GM03348 (cell line): Measurements from ENCODE around the gene TEX261.
"Not testable (repeated sequence)": the region's sequence is repeated elsewhere in the genome, so short reads cannot be mapped to it uniquely, and the experiment has no call there.

Experiments
- DNase-seq: peaks from one replicate; pipeline ENCODE4 v3.0.0; 2012; ENCODE audit warnings: low spot score

TEX261 gene

DNA sequence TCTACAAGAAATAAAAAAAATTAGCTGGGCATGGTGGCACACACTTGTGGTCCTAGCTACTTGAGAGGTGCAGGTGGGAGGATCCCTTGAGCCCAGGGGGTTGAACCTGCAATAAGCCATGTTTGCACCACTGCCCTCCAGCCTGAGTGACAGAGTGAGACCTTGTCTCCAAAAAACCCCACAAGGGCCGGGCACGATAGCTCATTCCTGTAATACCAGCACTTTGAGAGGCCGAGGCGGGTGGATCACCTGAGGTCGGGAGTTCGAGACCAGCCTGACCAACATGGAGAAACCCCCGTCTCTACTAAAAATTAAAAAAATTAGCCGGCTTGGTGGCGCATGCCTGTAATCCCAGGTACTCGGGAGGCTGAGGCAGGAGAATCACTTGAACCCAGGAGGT lies 5.3 kb upstream of the TEX261 start:
- DNase-seq: not testable (repeated sequence)

GRCh38 chr2:70999362-70999761 lies 4.7 kb upstream of the TEX261 start:
- DNase-seq: peak; percentile 1

GRCh38 chr2:70998885-70999284 lies 4.2 kb upstream of the TEX261 start:
- not testable (repeated sequence) for DNase-seq

DNA sequence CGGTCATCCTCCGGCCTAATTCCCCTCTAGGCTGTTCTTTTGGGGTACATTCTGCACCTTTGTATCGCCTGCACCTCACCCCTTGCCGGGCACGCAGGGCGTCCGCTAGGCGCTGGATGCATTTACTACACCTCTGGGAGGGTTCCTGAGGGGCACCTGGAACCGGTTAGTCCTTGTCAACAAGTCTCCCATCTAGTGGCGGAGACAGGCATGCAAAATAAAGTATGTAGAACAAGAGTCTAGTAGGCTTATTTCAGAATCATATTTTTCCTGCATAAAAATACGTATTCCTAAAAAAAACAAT lies 705 bp upstream of the TEX261 start:
- peak; percentile 41 for DNase-seq

DNA sequence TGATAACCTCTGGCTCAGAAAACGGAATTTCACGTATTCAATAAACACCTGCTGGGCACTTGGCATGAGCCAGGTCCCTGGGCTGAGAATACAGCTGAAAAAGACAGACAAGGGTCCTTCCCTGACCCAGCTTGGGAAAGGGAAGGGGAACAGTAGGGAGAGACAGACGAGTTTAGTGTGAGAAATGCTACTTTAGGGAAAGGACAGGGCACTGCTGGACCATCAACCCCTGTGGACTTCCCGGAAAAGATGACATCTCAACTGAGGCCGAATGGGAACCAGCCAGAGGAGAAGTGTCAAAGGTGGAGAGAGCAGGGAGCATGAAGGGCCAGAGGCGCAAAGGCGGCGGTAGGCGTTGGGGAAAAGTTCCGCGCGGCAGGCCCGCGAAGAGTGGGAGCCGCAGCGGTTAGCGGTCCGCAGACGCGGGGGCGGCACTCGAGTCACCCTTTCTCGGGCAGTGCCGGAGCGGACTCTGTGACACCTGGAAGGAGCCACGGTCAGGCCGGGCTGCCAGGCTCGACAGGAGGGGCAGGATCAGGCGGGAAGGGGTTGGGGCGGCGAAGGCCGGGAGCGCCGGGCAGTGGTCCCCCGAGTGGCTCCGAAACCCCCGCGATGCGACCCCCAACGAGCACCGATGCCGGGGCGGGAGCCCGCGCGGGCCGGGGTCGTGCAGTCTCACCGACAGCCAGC lies 519 bp downstream of the TEX261 start:
- DNase-seq: peak; percentile 64

- peak; percentile 2 for DNase-seq
These were observed 1.5 kb downstream of the TEX261 start for GRCh38 chr2:70992945-70993853.

DNA sequence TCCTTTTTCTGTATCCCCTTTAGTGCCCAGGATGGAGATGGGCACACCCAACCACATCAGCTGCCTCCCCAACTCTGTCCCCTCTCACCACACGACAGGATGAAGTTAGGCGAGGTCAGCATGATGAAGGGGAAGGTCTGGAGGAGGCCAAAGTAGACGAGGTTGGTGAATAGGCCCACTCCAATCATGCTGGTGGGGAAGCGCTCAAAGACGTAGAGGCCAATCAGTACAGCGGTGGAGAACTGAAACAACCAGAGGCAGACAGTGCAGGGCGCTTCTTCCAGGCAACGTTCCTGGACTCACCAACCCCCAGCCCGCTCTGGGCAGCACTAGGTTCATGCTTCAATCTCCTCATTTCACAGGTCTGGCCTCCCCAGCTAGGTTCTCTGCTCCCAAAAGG lies 2.9 kb downstream of the TEX261 start:
- peak; percentile 0 for DNase-seq

GRCh38 chr2:70991142-70991541 lies 3.5 kb downstream of the TEX261 start:
- no peak for DNase-seq

DNA sequence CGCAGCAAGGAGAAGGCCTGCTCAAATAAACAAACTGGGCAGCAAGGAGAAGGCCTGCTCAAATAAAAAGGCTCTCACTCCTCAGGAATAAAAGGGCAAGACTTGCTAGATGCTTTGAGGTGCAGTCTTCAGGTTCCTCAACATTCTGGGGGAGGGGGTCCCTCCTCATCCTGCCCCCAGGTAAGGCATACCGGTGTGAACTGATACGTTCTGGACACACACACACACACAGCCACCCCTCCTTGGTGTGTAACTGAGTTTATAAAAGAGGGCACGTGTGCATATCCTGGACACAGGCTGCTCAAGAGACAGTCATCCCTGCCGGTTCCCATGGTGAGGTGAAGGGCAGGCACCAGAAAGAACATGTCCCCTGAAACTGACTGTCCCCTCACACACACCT lies 4.5 kb downstream of the TEX261 start:
- peak; percentile 1 for DNase-seq

- DNase-seq: peak; percentile 1
These were observed 5.7 kb downstream of the TEX261 start for GRCh38 chr2:70988726-70989648.

GRCh38 chr2:70988151-70988550 lies 6.5 kb downstream of the TEX261 start:
- DNase-seq: peak; percentile 2

DNA sequence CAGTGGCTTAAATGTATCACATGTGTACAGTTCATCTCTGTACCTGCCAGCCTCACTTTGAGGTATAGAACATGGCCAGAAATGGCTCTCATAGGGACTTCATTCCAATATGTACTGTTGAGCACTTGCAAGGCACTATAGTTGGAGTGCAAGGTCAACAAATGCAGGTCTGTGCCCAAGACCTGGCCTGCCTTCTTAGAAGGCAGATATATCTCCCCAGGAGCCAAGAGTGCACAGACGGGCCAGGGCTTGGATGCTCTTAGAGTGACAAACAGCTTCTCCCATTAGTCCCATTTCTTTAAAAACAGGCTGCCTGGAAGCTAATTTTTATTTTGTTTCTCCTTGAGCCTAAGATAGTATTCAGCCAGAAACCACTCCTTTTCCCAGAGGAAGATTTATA lies 7.3 kb downstream of the TEX261 start:
- DNase-seq: no peak

DNA sequence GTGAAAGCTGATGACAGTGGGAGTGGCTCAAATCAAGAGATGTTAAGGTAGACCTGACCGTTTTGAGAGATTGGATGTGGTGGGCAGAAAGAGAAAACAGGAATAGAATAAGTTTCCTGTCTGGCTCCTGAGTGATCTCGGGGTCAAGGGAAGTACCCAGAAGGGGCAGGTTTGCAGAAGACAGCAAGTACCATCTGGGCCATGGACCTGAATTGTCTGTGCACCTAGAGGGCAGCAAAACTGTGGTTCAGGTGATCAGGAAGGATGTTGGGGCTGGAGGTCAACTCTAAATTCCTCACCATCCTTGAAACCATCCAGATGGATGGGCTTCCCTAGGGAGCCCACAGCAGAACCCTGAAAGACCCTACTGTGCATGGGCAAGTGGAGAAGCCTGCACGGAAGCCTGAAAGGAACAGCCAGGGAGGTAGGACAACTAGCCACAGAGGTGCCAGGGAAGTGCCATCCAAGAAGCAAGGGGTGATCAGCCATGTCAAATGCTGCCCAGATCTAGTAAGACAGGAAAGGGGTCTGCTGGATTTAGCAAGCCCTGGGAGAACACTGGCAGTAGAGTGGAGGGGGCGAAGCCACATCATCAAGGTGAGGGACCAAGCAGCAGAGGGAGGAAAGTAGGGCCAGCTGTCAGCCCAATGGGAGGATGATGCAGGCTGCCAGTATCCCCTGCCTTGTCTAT lies 8.0 kb downstream of the TEX261 start:
- DNase-seq: no peak

DNA sequence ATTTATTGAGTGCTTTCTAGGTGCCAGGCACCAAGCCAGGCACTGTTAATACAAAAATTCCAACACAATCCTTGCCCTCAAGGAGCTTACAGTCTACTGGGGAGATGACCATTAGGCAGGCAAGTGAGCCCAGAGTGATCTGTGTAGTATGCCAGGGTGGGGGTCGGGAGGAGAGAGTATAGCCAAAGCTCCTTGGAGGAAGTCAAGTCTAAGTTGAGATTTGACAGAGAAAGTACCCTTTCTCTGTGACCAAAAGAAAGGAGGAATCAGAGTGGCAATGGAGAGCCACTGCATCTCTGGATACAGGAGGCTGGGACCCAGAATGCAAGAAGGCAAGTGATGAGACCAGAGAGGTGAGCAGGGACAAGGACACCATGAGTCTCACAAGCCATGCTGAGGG lies 8.7 kb downstream of the TEX261 start:
- DNase-seq: no peak

- DNase-seq: no peak
These were observed 9.4 kb downstream of the TEX261 start for GRCh38 chr2:70985283-70985688.

DNA sequence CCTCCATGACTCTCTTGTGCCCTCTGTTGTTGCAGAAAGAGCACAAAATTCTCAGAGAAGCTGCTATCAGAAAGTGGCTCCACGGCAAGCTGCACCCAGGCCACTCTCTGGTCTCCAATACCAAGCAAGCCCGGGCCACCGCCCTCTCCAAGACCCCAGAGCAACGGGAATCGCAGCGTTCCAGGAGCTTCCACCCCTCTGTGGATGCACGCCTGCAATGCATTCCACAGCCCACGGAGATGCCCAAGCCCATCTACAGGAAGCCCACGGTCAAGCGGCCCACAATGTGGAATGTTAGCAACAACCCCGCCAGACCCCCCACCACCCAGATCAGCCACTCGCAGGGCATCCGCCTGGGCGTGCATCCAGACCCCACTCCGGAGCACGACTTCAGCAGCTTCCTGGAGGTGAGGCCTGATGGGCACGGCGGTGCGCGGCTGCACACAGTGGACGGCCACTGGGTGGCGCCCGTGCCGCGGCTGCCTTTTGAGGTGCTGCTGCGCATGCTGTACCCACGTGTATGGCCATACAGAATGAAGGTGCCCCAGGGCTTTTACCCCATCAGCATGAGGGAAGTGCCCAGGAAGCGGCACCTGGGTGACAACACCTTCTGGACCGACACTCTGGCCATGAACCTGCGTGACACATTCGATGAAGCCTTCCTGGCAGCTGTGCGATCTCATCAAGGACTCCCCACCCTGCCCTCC lies 9.9 kb downstream of the TEX261 start:
- peak; percentile 71 for DNase-seq

GRCh38 chr2:70984228-70984575 lies 10.5 kb downstream of the TEX261 start:
- no peak for DNase-seq

- no peak for DNase-seq
These were observed 11.0 kb downstream of the TEX261 start for GRCh38 chr2:70983506-70984227.

DNA sequence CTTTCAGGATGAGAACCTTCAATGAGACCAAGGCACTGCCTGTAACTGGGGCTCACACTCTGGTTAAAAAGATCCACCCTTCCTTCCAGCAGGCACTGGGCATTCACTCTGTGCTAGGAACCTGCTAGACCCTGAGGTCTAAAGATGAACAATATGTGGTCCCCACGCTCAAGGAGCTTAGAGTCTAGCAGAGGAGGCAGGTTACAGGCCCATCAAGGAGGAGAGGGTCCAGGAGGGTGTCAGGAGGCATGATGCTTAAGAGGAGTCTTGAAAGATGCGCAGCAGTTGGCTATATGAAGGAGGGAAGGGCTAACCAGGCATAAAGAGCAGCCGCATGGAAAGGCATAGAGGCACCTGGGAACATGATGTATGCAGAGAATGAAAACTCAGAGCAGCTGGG lies 11.7 kb downstream of the TEX261 start:
- DNase-seq: no peak
